Glutamatergic neuron (in vitro differentiated cells): Measurements from ENCODE around the gene FBXL17. TPM values are rescaled to one million over a fixed set of nuclear protein-coding genes. Genes with fewer than 3 reads are reported as not detected.

Experiments used
- DNase-seq: peaks from one replicate; pipeline ENCODE4 v3.0.0; 2022
- H3K27ac Mint-ChIP-seq: one replicate; pipeline ENCODE4 v1.8.0; 2020; ENCODE audit warnings: mild to moderate bottlenecking, mixed read lengths, inconsistent platforms; ENCODE audit not compliant: unreplicated experiment
- H3K27me3 Mint-ChIP-seq: one replicate; pipeline ENCODE4 v1.8.0; 2020; ENCODE audit warnings: mild to moderate bottlenecking, moderate library complexity, mixed read lengths, inconsistent platforms; ENCODE audit not compliant: unreplicated experiment
- H3K36me3 Mint-ChIP-seq: one replicate; pipeline ENCODE4 v1.8.0; 2020; ENCODE audit warnings: mild to moderate bottlenecking, mixed read lengths, inconsistent platforms; ENCODE audit not compliant: unreplicated experiment
- H3K4me1 Mint-ChIP-seq: one replicate; pipeline ENCODE4 v1.8.0; 2020; ENCODE audit warnings: mild to moderate bottlenecking, low read depth, mixed read lengths, inconsistent platforms; ENCODE audit not compliant: unreplicated experiment
- H3K4me3 Mint-ChIP-seq: one replicate; pipeline ENCODE4 v1.8.0; 2020; ENCODE audit warnings: mild to moderate bottlenecking, mixed read lengths, inconsistent platforms; ENCODE audit not compliant: unreplicated experiment
- H3K9me3 Mint-ChIP-seq: one replicate; pipeline ENCODE4 v1.8.0; 2020; ENCODE audit warnings: mild to moderate bottlenecking, moderate library complexity, mixed read lengths, inconsistent platforms; ENCODE audit not compliant: unreplicated experiment
- total RNA-seq: library from RNA; stranded (reverse); fragmentation: NEBNext Ultra II Directional; extraction: Animal tissue kit (Norgen Biotek cat#: 25700); gene quantifications from one replicate; pipeline ENCODE4 v1.2.1, GENCODE V29; 2021; ENCODE audit not compliant: unreplicated experiment
- TF ChIP-seq, protein P1 (sequence below): fragments of 200-600 bp; sonication (generic); IDR thresholded peaks from one replicate; pipeline ENCODE4 v1.5.0; 2021; ENCODE audit not compliant: partially characterized antibody, unreplicated experiment

Gene FBXL17
- total RNA-seq, 1 donor from 2014 or later: 20.3 TPM

DNA sequence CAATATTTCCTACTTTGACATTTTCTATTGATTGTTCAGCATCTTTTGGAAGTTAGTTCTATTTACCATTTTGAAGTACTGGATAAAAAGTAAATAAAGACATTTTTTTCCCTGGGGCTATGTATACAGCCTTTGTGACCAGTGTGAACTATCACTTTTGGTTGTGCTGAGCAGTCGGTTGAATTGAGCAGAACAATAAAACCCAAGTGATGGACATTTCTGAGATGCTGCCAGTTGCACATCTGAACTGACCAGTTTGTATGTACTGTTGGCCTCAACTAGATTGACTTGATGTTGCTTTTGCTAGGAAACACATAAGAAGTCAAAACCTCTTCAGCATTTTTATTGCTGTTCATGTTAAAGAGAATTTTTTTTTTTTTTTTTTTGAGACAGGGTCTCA, 451.0 kb downstream of the FBXL17 start:
- Mint-ChIP-seq H3K27ac (no peak overlapping the region), H3K9me3 (no peaks in the 10 kb centered on the region), H3K4me3 (no peak overlapping the region), H3K36me3 (no peaks in the 10 kb centered on the region), H3K4me1 (peaks cover 23% of the 10 kb centered on the region), H3K27me3 (peaks cover 6% of the 10 kb centered on the region)
- no peak for DNase-seq
- TF ChIP-seq, protein P1, sequence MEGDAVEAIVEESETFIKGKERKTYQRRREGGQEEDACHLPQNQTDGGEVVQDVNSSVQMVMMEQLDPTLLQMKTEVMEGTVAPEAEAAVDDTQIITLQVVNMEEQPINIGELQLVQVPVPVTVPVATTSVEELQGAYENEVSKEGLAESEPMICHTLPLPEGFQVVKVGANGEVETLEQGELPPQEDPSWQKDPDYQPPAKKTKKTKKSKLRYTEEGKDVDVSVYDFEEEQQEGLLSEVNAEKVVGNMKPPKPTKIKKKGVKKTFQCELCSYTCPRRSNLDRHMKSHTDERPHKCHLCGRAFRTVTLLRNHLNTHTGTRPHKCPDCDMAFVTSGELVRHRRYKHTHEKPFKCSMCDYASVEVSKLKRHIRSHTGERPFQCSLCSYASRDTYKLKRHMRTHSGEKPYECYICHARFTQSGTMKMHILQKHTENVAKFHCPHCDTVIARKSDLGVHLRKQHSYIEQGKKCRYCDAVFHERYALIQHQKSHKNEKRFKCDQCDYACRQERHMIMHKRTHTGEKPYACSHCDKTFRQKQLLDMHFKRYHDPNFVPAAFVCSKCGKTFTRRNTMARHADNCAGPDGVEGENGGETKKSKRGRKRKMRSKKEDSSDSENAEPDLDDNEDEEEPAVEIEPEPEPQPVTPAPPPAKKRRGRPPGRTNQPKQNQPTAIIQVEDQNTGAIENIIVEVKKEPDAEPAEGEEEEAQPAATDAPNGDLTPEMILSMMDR: no peak

DNA sequence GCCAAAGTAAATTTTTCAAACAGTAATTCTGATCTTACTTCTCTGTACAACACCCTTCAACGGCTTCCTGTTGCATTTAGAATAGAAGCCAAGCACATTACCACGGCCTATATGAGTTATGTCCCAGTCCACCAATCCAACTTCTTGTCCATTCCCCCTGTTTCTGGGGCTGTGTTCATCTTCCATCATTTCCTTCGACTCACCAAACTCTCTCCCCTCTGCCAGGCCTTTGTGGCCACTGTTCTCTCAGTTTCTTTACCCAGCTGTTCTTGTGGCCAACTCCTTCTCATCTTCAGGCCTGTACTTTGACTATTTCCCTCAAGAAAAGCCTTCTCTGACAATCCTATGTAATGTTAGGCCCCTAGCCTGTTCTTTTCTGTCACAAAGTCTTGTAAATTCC, 451.8 kb downstream of the FBXL17 start:
- no peak for DNase-seq
- Mint-ChIP-seq H3K4me1 (peaks cover 22% of the 10 kb centered on the region), H3K9me3 (no peaks in the 10 kb centered on the region), H3K27me3 (no peaks in the 10 kb centered on the region), H3K36me3 (no peaks in the 10 kb centered on the region), H3K27ac (no peak overlapping the region), H3K4me3 (no peak overlapping the region)
- TF ChIP-seq, protein P1: no peak

DNA sequence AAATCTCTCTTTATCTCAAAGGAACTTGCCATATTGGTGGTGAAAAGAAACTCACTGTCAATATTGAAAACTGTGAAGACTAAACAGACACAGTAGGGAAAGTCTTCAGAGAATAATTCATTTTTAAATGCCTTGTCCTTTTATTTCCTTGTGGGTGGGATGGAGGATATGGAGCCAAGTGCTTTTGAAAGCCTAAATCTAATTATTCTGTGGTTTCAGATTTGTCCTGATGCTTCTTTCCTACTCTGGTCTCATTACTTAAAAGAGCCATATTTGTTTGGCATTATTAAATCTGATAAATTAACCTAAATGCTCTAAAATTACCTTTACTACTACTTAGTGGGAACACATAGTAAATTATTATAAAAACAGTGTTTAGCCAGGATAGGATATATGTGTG, 452.8 kb downstream of the FBXL17 start:
- Mint-ChIP-seq H3K9me3 (no peaks in the 10 kb centered on the region), H3K4me3 (no peak overlapping the region)
- DNase-seq: no peak

DNA sequence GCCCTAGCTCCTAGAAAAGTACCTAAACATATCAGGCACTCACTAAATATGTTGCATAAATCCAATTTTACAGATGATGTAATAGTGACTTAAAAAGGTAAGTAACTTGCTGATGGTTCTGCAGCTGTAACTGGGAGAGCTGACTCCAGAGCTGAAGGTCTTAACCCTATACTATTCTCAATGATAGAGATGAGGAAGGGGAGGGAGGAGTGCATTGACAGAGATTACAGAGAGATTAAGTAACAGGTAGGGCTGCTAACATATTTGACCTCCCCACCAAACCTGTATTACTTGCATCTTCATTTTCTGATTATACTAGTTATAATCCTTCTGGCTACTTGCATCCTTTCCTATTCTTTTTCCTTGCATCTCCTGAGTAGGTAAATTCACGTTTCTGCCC, 455.8 kb downstream of the FBXL17 start:
- TF ChIP-seq, protein P1: no peak
- Mint-ChIP-seq H3K36me3 (no peaks in the 10 kb centered on the region), H3K9me3 (no peaks in the 10 kb centered on the region), H3K4me3 (no peak overlapping the region), H3K4me1 (peaks cover 20% of the 10 kb centered on the region), H3K27ac (no peak overlapping the region), H3K27me3 (no peaks in the 10 kb centered on the region)
- DNase-seq: no peak

More for the DNA sequence above, 452.8 kb downstream of the FBXL17 start:
- Mint-ChIP-seq H3K36me3 (no peaks in the 10 kb centered on the region), H3K27me3 (no peaks in the 10 kb centered on the region), H3K4me1 (peaks cover 16% of the 10 kb centered on the region), H3K27ac (no peak overlapping the region)
- TF ChIP-seq, protein P1: no peak

DNA sequence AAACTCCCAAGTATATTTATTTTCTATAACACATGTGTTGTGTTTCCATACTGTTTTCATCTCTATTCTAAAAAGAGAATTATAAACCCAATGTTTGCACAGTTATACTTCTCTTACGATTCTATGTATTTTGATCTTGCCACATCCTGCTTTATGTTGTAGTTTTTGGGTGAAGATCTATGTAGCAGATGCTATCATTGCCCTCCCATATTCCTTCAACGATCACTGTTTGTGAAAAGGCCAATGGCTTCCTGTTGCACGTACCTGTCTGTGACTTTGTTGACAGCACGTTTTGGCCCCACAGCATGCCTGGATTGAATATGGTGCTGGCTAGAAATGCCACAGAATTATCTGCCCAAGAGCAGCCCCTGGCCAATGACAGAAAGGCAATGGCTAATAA, 456.7 kb downstream of the FBXL17 start:
- no peak for DNase-seq
- H3K36me3 Mint-ChIP-seq: no peaks in the 10 kb centered on the region
- H3K4me1 Mint-ChIP-seq: peaks cover 20% of the 10 kb centered on the region
- H3K27me3 Mint-ChIP-seq: no peaks in the 10 kb centered on the region
- no peak overlapping the region for H3K27ac Mint-ChIP-seq
- no peaks in the 10 kb centered on the region for H3K9me3 Mint-ChIP-seq
- no peak overlapping the region for H3K4me3 Mint-ChIP-seq
- TF ChIP-seq, protein P1: no peak
